Peyer's patch (tissue), 4 donors: ENCODE results near the gene EVC2. TPM values are rescaled to one million over a fixed set of nuclear protein-coding genes. Genes with fewer than 3 reads are reported as not detected.

ENCODE experiments used
- DNase-seq, 3 donors: peaks; one replicate each; pipeline ENCODE4 v3.0.0-alpha.2; 2017 to 2019
- H3K27ac ChIP-seq, 4 donors: fragments of 200-600 bp; sonication (generic); one replicate each; pipeline ENCODE4 v1.5.1; 2016 to 2019
- H3K27me3 ChIP-seq, 2 donors: fragments of 200-600 bp; sonication (generic); one replicate each; pipeline ENCODE4 v1.5.1; 2019
- H3K36me3 ChIP-seq, 3 donors: fragments of 200-600 bp; sonication (generic); one replicate each; pipeline ENCODE4 v1.5.1; 2016 to 2019
- H3K4me1 ChIP-seq, 4 donors: fragments of 200-600 bp; sonication (generic); one replicate each; pipeline ENCODE4 v1.5.1; 2016 to 2019
- H3K4me3 ChIP-seq, 4 donors: fragments of 200-600 bp; sonication (generic); 1 replicate in 3 of 4; 2 replicates in 1 of 4; pipeline ENCODE4 v1.5.1; 2016 to 2019; ENCODE audit warnings: mild to moderate bottlenecking in 1 of 4
- H3K9me3 ChIP-seq, 4 donors: fragments of 200-600 bp; sonication (generic); one replicate each; pipeline ENCODE4 v1.5.1; 2016 to 2019; ENCODE audit warnings: mild to moderate bottlenecking in 1 of 4
- POLR2A ChIP-seq, 2 donors: fragments of 450-650 bp; IDR thresholded peaks; one replicate each; pipeline ENCODE4 v1.5.1; 2017; ENCODE audit warnings: antibody characterized with exemption in 2 of 2, mild to moderate bottlenecking in 2 of 2, moderate library complexity in 2 of 2
- total RNA-seq, 4 donors: library from RNA; depleted of rRNA; stranded (reverse); fragments of >200 nt; gene quantifications; one replicate each; pipeline ENCODE4 v1.1.0, GENCODE V29; 2016
- TF ChIP-seq, protein P1 (sequence below), 6 experiments: fragments of 450-650 bp in 4 of 6; fragments of 200-600 bp in 2 of 6; sonication (generic) in 1 of 6; IDR thresholded peaks; one replicate each; pipeline ENCODE4 v1.5.1; 2017 to 2019; ENCODE audit warnings: antibody characterized with exemption in 6 of 6, mild to moderate bottlenecking in 3 of 6, moderate library complexity in 1 of 6

EVC2 gene
- total RNA-seq, 4 donors from 2014 or later, result 0.70 to 32.2 (median 4.1) TPM

DNA sequence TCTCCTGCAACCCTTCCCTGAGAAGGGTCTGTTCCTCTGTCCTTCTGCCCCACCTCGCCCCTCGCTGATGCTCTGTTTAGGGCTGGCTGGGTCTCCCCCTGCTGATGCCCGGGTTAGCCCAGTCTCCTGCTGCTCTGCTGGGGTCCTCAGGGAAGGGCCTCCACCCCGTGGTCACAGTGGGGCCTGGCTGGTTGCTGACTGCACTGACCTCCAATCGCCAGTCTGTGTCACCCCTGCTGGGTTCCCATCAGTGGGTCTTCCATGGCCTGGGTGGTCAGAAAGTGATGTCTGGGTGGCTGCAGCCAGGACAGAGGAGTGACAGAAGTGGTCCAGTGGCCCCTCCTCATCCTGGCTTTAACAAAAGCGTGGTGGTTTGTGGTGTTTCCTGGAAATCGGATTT, 47.3 kb upstream of the EVC2 start:
- Histone ChIP-seq H3K36me3 (peaks cover 0 to 9% (median 0%) of the 10 kb centered on the region in 3 donors), H3K27me3 (no peaks in the 10 kb centered on the region), H3K4me3 (no peak overlapping the region), H3K27ac (no peak overlapping the region), H3K4me1 (no peaks in the 10 kb centered on the region), H3K9me3 (no peaks in the 10 kb centered on the region)
- TF ChIP-seq, protein P1, sequence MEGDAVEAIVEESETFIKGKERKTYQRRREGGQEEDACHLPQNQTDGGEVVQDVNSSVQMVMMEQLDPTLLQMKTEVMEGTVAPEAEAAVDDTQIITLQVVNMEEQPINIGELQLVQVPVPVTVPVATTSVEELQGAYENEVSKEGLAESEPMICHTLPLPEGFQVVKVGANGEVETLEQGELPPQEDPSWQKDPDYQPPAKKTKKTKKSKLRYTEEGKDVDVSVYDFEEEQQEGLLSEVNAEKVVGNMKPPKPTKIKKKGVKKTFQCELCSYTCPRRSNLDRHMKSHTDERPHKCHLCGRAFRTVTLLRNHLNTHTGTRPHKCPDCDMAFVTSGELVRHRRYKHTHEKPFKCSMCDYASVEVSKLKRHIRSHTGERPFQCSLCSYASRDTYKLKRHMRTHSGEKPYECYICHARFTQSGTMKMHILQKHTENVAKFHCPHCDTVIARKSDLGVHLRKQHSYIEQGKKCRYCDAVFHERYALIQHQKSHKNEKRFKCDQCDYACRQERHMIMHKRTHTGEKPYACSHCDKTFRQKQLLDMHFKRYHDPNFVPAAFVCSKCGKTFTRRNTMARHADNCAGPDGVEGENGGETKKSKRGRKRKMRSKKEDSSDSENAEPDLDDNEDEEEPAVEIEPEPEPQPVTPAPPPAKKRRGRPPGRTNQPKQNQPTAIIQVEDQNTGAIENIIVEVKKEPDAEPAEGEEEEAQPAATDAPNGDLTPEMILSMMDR (IDR thresholded peaks at IDR 0.05), result no peak
- no peak for TF ChIP-seq POLR2A (IDR thresholded peaks at IDR 0.05)
- DNase-seq, result no peak

DNA sequence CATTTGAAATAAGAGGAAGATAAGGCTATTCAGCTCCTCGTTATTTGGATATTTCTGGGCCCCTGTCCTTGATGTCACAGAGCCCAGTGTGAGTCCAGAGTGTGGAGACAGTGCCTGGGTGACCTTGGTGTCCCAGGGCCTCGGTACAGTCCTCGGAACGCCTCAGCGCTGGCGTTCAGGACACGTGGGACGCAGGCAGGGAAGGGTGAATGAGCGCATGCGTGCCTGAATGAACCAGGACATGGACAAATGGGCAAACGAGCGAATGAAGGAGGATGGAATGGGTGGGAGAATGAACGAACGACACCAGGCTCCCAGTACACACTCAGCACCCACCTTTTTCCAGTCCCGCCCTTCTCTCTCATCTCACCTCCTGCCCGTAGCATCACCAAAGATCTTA, 46.8 kb upstream of the EVC2 start:
- Histone ChIP-seq H3K4me3 (no peak overlapping the region), H3K27ac (no peak overlapping the region), H3K27me3 (no peaks in the 10 kb centered on the region), H3K9me3 (no peaks in the 10 kb centered on the region), H3K36me3 (peaks cover 0 to 9% (median 0%) of the 10 kb centered on the region in 3 donors), H3K4me1 (no peaks in the 10 kb centered on the region)
- TF ChIP-seq, protein P1 (IDR thresholded peaks at IDR 0.05), result no peak
- no peak for TF ChIP-seq POLR2A (IDR thresholded peaks at IDR 0.05)
- no peak for DNase-seq

DNA sequence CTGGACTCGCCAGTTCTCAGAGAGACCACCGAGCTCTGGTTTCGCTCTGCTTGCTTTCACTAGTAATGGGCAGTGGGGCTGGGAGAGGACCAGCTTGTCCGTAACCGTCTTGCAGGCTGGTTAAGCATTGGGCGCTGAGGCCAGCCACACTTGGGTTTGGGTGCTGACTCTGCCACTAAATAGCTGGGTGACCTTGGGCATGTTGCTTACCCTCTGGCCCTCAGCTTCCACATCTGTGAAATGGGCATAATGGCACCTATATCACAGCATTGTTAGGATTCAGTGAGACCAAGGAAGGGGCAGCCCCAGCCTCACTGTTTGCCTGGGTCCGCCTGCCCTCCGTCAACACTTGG, 46.1 kb upstream of the EVC2 start:
- H3K4me1 ChIP-seq, result no peaks in the 10 kb centered on the region
- H3K36me3 ChIP-seq, result peaks cover 0 to 9% (median 0%) of the 10 kb centered on the region in 3 donors
- no peak for DNase-seq
- no peaks in the 10 kb centered on the region for H3K27me3 ChIP-seq
- no peaks in the 10 kb centered on the region for H3K9me3 ChIP-seq
- no peak overlapping the region for H3K4me3 ChIP-seq
- TF ChIP-seq, protein P1 (IDR thresholded peaks at IDR 0.05), result no peak
- no peak for TF ChIP-seq POLR2A (IDR thresholded peaks at IDR 0.05)
- no peak overlapping the region for H3K27ac ChIP-seq

DNA sequence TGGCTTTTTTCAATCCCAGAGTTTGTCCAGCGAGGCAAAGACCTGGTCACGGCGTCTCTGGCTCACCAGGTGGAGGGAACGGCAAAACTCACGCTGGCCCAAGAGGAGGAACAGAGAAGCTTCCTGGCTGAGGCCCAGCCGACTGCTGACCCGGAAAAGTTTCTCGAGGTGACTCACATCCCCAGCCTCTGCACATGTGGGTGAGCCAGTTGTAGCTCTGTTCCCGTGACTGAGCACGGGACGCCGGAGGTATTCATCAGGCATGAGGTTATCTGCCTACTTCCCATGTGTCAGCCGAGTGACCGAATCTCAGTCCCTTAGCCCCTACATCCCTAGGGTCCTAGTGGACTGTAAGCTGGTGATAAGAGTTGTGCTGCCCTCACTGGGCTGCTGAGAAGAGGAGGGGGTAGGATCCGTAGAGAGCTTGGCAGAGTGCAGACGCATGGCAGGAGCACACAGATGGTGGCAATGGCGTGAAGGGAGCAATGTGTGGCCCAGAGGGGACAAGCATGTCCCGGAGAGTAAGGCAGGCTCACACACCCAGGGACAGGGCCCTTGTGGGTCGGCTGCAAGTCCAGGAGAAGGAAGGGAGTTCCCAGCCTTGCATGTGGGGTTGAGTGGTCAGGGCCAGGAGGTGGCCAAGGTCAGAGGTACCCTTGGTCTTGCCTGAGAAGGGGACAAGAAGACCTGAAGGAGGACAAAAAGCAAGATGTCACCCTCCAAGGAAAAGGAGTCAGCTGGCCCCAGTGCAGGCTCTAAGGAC, 45.6 kb upstream of the EVC2 start:
- Histone ChIP-seq H3K27ac (no peak overlapping the region), H3K4me3 (no peak overlapping the region), H3K27me3 (no peaks in the 10 kb centered on the region), H3K9me3 (no peaks in the 10 kb centered on the region), H3K36me3 (peaks cover 0 to 9% (median 0%) of the 10 kb centered on the region in 3 donors), H3K4me1 (no peaks in the 10 kb centered on the region)
- no peak for DNase-seq
- TF ChIP-seq, protein P1 (IDR thresholded peaks at IDR 0.05), result no peak
- no peak for TF ChIP-seq POLR2A (IDR thresholded peaks at IDR 0.05)

DNA sequence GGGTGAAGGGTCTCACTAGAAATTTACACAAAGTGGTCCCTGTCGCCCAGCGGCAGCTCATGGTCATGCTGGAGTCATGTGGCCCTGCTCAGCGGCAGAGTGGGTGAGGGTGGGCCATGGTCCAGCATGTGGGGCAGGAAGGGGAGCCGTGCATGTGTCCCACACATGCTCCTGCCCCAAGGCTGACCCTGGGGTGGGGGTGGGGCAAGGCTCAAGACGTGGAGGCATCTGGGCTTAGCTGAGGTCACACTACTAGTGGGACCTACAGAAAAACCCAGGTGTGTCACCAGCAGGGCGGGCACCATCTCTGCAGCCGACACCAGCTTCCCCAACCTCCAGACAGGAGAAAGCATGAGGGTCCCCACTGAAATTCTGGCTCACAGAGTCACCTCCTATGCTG, 45.0 kb upstream of the EVC2 start:
- Histone ChIP-seq H3K27ac (no peak overlapping the region), H3K36me3 (peaks cover 0 to 9% (median 0%) of the 10 kb centered on the region in 3 donors)

More for the DNA sequence above, 45.0 kb upstream of the EVC2 start:
- no peak for TF ChIP-seq POLR2A (IDR thresholded peaks at IDR 0.05)
- TF ChIP-seq, protein P1 (IDR thresholded peaks at IDR 0.05), result no peak
- no peaks in the 10 kb centered on the region for H3K27me3 ChIP-seq
- H3K4me1 ChIP-seq, result no peaks in the 10 kb centered on the region
- no peak for DNase-seq
- H3K4me3 ChIP-seq, result no peak overlapping the region
- H3K9me3 ChIP-seq, result no peaks in the 10 kb centered on the region
